IMR-90 (cell line): ENCODE data around the gene KLK1. TPM values are rescaled to one million over a fixed set of nuclear protein-coding genes. Genes with fewer than 3 reads are reported as not detected.

ENCODE experiments used
- ATAC-seq: fragments of 200-7000 bp; cut with Tn5 transposase; 2 replicates; pipeline ENCODE4 v1.9.1; 2020; ENCODE audit warnings: low read depth, mild to moderate bottlenecking, moderate library complexity
- BruUV-seq: library from RNA; stranded (reverse); fragments of 400-500 nt; replicated peaks from 2 replicates; lab custom pipeline; 2021; lab: Mats Ljungman, UMichigan
- CTCF ChIA-PET: fragments of 300-600 bp; formaldehyde crosslinking; extraction: SDS; loops from one replicate; lab custom pipeline; 2021; ENCODE audit warnings: antibody characterized with exemption; lab: Yijun Ruan, JAX
- POLR2A ChIA-PET: fragments of 300-600 bp; sonication (Branson Sonifier 250); formaldehyde crosslinking; loops from one replicate; lab custom pipeline; 2022; ENCODE audit warnings: antibody characterized with exemption; ENCODE audit not compliant: unreplicated experiment; lab: Charles Lee
- DNase-seq: peaks from one replicate; pipeline ENCODE4 v3.0.0; 2013
- H2AFZ ChIP-seq: replicated peaks from 2 replicates; pipeline ENCODE3; 2013; ENCODE audit warnings: low read length, mild to moderate bottlenecking; ENCODE audit not compliant: poor library complexity
- H2AK5ac ChIP-seq: 2 replicates; pipeline ENCODE4 v1.6.1; 2013; ENCODE audit warnings: low read depth, low read length, inconsistent platforms
- H2AK9ac ChIP-seq: replicated peaks from 2 replicates; pipeline ENCODE3; 2013; ENCODE audit warnings: mild to moderate bottlenecking, low read depth, low read length, moderate library complexity; ENCODE audit not compliant: poor library complexity
- H2BK120ac ChIP-seq: 2 replicates; pipeline ENCODE4 v1.6.1; 2013; ENCODE audit warnings: low read depth, low read length, inconsistent platforms
- H2BK15ac ChIP-seq: 3 replicates; pipeline ENCODE4 v1.6.1; 2013; ENCODE audit warnings: low read depth, low read length, inconsistent platforms
- H2BK20ac ChIP-seq: 2 replicates; pipeline ENCODE4 v1.6.1; 2013; ENCODE audit warnings: low read depth, mild to moderate bottlenecking, inconsistent platforms, low read length, moderate library complexity
- H2BK5ac ChIP-seq: 2 replicates; pipeline ENCODE4 v1.6.1; 2013; ENCODE audit warnings: mild to moderate bottlenecking, low read depth, low read length, inconsistent platforms; ENCODE audit not compliant: poor library complexity, severe bottlenecking
- H3K14ac ChIP-seq: replicated peaks from 2 replicates; pipeline ENCODE4 v1.6.1; 2013; ENCODE audit warnings: low read depth, low read length, inconsistent platforms
- H3K18ac ChIP-seq: 2 replicates; pipeline ENCODE4 v1.6.1; 2013; ENCODE audit warnings: low read depth, low read length, control low read depth
- H3K23ac ChIP-seq: 2 replicates; pipeline ENCODE4 v1.6.1; 2013; ENCODE audit warnings: low read depth, low read length, inconsistent platforms
- H3K27ac ChIP-seq: 2 replicates; pipeline ENCODE4 v1.5.1; 2013; ENCODE audit warnings: mild to moderate bottlenecking, control low read depth, low read length; ENCODE audit not compliant: insufficient read depth
- H3K27me3 ChIP-seq: 2 replicates; pipeline ENCODE4 v1.6.1; 2013; ENCODE audit warnings: low read length; ENCODE audit not compliant: control insufficient read depth, insufficient read depth
- H3K36me3 ChIP-seq: 2 replicates; pipeline ENCODE4 v1.6.1; 2013; ENCODE audit warnings: low read length, mixed read lengths; ENCODE audit not compliant: control insufficient read depth, insufficient read depth
- H3K4ac ChIP-seq: 2 replicates; pipeline ENCODE4 v1.6.1; 2013; ENCODE audit warnings: low read depth, low read length, inconsistent platforms
- H3K4me1 ChIP-seq: 2 replicates; pipeline ENCODE4 v1.6.1; 2013; ENCODE audit warnings: low read length, mixed read lengths; ENCODE audit not compliant: control insufficient read depth, insufficient read depth
- H3K4me2 ChIP-seq: 2 replicates; pipeline ENCODE4 v1.6.1; 2013; ENCODE audit warnings: low read depth, mild to moderate bottlenecking, control low read depth, low read length, moderate library complexity
- H3K4me3 ChIP-seq: 2 replicates; pipeline ENCODE4 v1.5.1; 2013; ENCODE audit warnings: low read depth, mild to moderate bottlenecking, control low read depth, low read length, moderate library complexity; ENCODE audit not compliant: insufficient read depth
- H3K56ac ChIP-seq: 2 replicates; pipeline ENCODE4 v1.6.1; 2013; ENCODE audit warnings: low read length, inconsistent platforms; ENCODE audit not compliant: insufficient read depth; ENCODE audit errors: extremely low read depth
- H3K79me1 ChIP-seq, 2 experiments: 2 replicates each; pipeline ENCODE4 v1.6.1; 2013; ENCODE audit warnings: low read length in 2 of 2, inconsistent platforms in 1 of 2, low read depth in 1 of 2
- H3K9ac ChIP-seq: 2 replicates; pipeline ENCODE4 v1.6.1; 2013; ENCODE audit warnings: low read depth, low read length, control low read depth
- H3K9me1 ChIP-seq: 2 replicates; pipeline ENCODE4 v1.6.1; 2013; ENCODE audit warnings: low read length, inconsistent platforms; ENCODE audit not compliant: insufficient read depth
- H3K9me3 ChIP-seq: 2 replicates; pipeline ENCODE4 v1.6.1; 2013; ENCODE audit warnings: low read length; ENCODE audit not compliant: control insufficient read depth, insufficient read depth
- H4K20me1 ChIP-seq: 2 replicates; pipeline ENCODE4 v1.6.1; 2013; ENCODE audit warnings: low read length, inconsistent platforms; ENCODE audit not compliant: insufficient read depth
- H4K5ac ChIP-seq: 2 replicates; pipeline ENCODE4 v1.6.1; 2013; ENCODE audit warnings: mild to moderate bottlenecking, low read depth, low read length, control low read depth
- H4K8ac ChIP-seq, 2 experiments: 2 replicates each; pipeline ENCODE4 v1.6.1; 2013; ENCODE audit warnings: low read depth in 2 of 2, low read length in 2 of 2, control low read depth in 1 of 2, inconsistent platforms in 1 of 2
- H4K91ac ChIP-seq: 2 replicates; pipeline ENCODE4 v1.6.1; 2013; ENCODE audit warnings: low read depth, low read length, inconsistent platforms; ENCODE audit not compliant: insufficient read depth
- BHLHE40 ChIP-seq: fragments of 150-350 bp; IDR thresholded peaks from 2 replicates; pipeline ENCODE4 v1.6.1; 2016; ENCODE audit warnings: mild to moderate bottlenecking, low read depth, low read length
- CEBPB ChIP-seq: IDR thresholded peaks from 2 replicates; pipeline ENCODE4 v1.6.1; 2012; ENCODE audit warnings: low read depth, low read length, improper control_type of control experiment
- CTCF ChIP-seq: conservative IDR thresholded peaks from 2 replicates; pipeline ENCODE4 v1.5.1; 2012; ENCODE audit warnings: mild to moderate bottlenecking, low read depth, low read length, improper control_type of control experiment
- ELK1 ChIP-seq: fragments of 150-350 bp; IDR thresholded peaks from 2 replicates; pipeline ENCODE4 v1.6.1; 2016; ENCODE audit warnings: low read depth, mild to moderate bottlenecking, low read length, moderate library complexity, borderline replicate concordance
- MAZ ChIP-seq: IDR thresholded peaks from 2 replicates; pipeline ENCODE4 v1.6.1; 2012; ENCODE audit warnings: low read depth, mild to moderate bottlenecking, low read length, improper control_type of control experiment, moderate library complexity, borderline replicate concordance
- NFE2L2 ChIP-seq: fragments of 150-350 bp; IDR thresholded peaks from 2 replicates; pipeline ENCODE4 v1.6.1; 2016; ENCODE audit warnings: low read depth, mild to moderate bottlenecking, low read length
- POLR2A ChIP-seq: IDR thresholded peaks from 2 replicates; pipeline ENCODE4 v1.6.1; 2012; ENCODE audit warnings: mild to moderate bottlenecking, low read depth, low read length
- RAD21 ChIP-seq: IDR thresholded peaks from 2 replicates; pipeline ENCODE4 v1.6.1; 2012; ENCODE audit warnings: low read length, improper control_type of control experiment
- RFX5 ChIP-seq: IDR thresholded peaks from 2 replicates; pipeline ENCODE4 v1.8.0; 2012; ENCODE audit warnings: low read depth, mild to moderate bottlenecking, low read length, moderate library complexity
- USF2 ChIP-seq: fragments of 150-350 bp; IDR thresholded peaks from 2 replicates; pipeline ENCODE4 v1.6.1; 2017; ENCODE audit warnings: mild to moderate bottlenecking, antibody characterized with exemption, low read length, low read depth
- WGBS, 2 experiments: methylation state at CpG; one replicate each; pipeline versions ENCODE4 v1.1.5 to v1.1.7; 2013; ENCODE audit warnings: missing lambda C conversion rate in 2 of 2; ENCODE audit not compliant: insufficient read length in 1 of 2; ENCODE audit errors: extremely low coverage in 2 of 2; 5-methylcytosine and 5-hydroxymethylcytosine counted together
- dilution Hi-C: fragments of 300-500 bp; cut with HindIII; formaldehyde crosslinking; loops from one replicate; pipeline ENCODE4 v1.14.3; 2018; ENCODE audit warnings: low sequenced_read_pairs; ENCODE audit not compliant: unreplicated experiment
- in situ Hi-C: fragments of 300-500 bp; cut with MboI; formaldehyde crosslinking; loops from 3 replicates; pipeline ENCODE4 v1.14.3; 2019; ENCODE audit warnings: low sequenced_read_pairs, inconsistent platforms, mixed read lengths
- intact Hi-C: fragments of 100-400 bp; cut with micrococcal nuclease; formaldehyde crosslinking; loops from 2 replicates; pipeline ENCODE4 v1.10.0; 2022
- polyA plus RNA-seq, 3 experiments: library from polyadenylated mRNA; depleted of rRNA; stranded (reverse); fragments of >200 nt; gene quantifications; 2 replicates each; pipeline ENCODE4 v1.2.3, GENCODE V29; 2012; ENCODE audit warnings: low replicate concordance in 1 of 3
- total RNA-seq: library from RNA; depleted of rRNA; stranded (reverse); fragments of >200 nt; gene quantifications from 2 replicates; pipeline ENCODE4 v1.2.3, GENCODE V29; 2012

Gene KLK1
- total and polyA plus RNA-seq, 2 of the 4 experiments (the other 2 are of a cell fraction) = not detected

- H4K91ac ChIP-seq = no peak overlapping the region
- peaks cover 13 to 23% of the 10 kb centered on the region in 2 experiments; a peak in 3 of 4 replicates for H3K79me1 ChIP-seq
- DNase-seq = no peak
- no peak overlapping the region for H2AK9ac ChIP-seq
- H2BK120ac ChIP-seq = no peak overlapping the region
- no peak overlapping the region for H2BK15ac ChIP-seq
- ChIA-PET CTCF (no interaction called here), POLR2A (no interaction called here)
- no peak overlapping the region for H3K4me3 ChIP-seq
- H3K9me3 ChIP-seq = no peaks in the 10 kb centered on the region
- H3K27ac ChIP-seq = no peak overlapping the region
- H3K23ac ChIP-seq = no peak overlapping the region
- TF ChIP-seq NFE2L2 = no peak
- no peak for TF ChIP-seq RAD21
- no peak for TF ChIP-seq POLR2A
- TF ChIP-seq RFX5 = no peak
- no peak for TF ChIP-seq MAZ
- TF ChIP-seq BHLHE40 = no peak
- no peak for TF ChIP-seq USF2
- no peak for TF ChIP-seq CTCF
- no peak for TF ChIP-seq ELK1
- TF ChIP-seq CEBPB = no peak
- no peak overlapping the region for H2BK20ac ChIP-seq
- H2BK5ac ChIP-seq = no peak overlapping the region
- no peak overlapping the region for H4K5ac ChIP-seq
- peaks cover 66% of the 10 kb centered on the region for H4K20me1 ChIP-seq
- peaks cover 37% of the 10 kb centered on the region for H3K36me3 ChIP-seq
- peaks cover 9% of the 10 kb centered on the region for H3K9me1 ChIP-seq
- 93% methylated on average over 2 of the region's 7 CpGs; no CpG with 5 or more reads in 1 of the 2 experiments for WGBS, 2 experiments
- BruUV-seq = no TSS peak
- H3K14ac ChIP-seq = no peak overlapping the region
- no peak overlapping the region for H3K4ac ChIP-seq
- no peak for ATAC-seq
- H3K9ac ChIP-seq = no peak overlapping the region
- intact Hi-C loops (no loop called here), dilution Hi-C loops (no loop called here), in situ Hi-C loops (no loop called here)
- no peaks in the 10 kb centered on the region for H3K27me3 ChIP-seq
- no peak overlapping the region for H4K8ac ChIP-seq
- H2AFZ ChIP-seq = no peak overlapping the region
- H3K4me1 ChIP-seq = no peaks in the 10 kb centered on the region
- H3K4me2 ChIP-seq = no peak overlapping the region
- no peak overlapping the region for H3K18ac ChIP-seq
- H2AK5ac ChIP-seq = no peak overlapping the region
- no peak overlapping the region for H3K56ac ChIP-seq
Observed at GRCh38 chr19:50797429-50797780, 26.2 kb downstream of the KLK1 start.
